Measurements from ENCODE around the gene ARHGEF4.

DNA sequence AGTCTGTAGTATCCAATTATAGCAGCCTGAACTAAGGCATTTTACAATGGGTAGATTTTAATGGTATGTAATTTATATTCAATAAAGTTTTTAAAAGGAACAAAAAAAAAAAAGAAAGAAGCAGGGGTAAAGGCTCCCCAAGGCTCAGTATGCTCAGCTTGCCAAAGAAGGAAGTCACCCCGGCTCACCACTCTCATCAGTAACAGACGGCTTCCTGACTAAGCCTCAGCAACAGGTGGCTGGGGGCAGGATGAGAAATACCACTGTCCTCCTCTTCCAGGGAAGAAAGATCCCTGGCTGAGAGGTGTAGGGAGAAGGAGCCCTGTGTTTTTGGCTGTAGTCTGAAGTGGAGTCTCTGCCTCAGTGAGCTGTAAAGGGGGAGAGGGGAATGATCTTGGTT, 121.2 kb downstream of the ARHGEF4 start:
- TF ChIP-seq, protein P1, sequence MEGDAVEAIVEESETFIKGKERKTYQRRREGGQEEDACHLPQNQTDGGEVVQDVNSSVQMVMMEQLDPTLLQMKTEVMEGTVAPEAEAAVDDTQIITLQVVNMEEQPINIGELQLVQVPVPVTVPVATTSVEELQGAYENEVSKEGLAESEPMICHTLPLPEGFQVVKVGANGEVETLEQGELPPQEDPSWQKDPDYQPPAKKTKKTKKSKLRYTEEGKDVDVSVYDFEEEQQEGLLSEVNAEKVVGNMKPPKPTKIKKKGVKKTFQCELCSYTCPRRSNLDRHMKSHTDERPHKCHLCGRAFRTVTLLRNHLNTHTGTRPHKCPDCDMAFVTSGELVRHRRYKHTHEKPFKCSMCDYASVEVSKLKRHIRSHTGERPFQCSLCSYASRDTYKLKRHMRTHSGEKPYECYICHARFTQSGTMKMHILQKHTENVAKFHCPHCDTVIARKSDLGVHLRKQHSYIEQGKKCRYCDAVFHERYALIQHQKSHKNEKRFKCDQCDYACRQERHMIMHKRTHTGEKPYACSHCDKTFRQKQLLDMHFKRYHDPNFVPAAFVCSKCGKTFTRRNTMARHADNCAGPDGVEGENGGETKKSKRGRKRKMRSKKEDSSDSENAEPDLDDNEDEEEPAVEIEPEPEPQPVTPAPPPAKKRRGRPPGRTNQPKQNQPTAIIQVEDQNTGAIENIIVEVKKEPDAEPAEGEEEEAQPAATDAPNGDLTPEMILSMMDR (IDR thresholded peaks at IDR 0.05 in 2 of 3, conservative IDR thresholded peaks at IDR 0.05 in 1 of 3; ENCODE audit: borderline replicate concordance in 1 of 3, insufficient read depth in 1 of 3, low read depth in 2 of 3, low read length in 2 of 3): no peak
- no peak for TF ChIP-seq RAD21 (IDR thresholded peaks at IDR 0.05; ENCODE audit: low read depth)
- TF ChIP-seq, protein P2, sequence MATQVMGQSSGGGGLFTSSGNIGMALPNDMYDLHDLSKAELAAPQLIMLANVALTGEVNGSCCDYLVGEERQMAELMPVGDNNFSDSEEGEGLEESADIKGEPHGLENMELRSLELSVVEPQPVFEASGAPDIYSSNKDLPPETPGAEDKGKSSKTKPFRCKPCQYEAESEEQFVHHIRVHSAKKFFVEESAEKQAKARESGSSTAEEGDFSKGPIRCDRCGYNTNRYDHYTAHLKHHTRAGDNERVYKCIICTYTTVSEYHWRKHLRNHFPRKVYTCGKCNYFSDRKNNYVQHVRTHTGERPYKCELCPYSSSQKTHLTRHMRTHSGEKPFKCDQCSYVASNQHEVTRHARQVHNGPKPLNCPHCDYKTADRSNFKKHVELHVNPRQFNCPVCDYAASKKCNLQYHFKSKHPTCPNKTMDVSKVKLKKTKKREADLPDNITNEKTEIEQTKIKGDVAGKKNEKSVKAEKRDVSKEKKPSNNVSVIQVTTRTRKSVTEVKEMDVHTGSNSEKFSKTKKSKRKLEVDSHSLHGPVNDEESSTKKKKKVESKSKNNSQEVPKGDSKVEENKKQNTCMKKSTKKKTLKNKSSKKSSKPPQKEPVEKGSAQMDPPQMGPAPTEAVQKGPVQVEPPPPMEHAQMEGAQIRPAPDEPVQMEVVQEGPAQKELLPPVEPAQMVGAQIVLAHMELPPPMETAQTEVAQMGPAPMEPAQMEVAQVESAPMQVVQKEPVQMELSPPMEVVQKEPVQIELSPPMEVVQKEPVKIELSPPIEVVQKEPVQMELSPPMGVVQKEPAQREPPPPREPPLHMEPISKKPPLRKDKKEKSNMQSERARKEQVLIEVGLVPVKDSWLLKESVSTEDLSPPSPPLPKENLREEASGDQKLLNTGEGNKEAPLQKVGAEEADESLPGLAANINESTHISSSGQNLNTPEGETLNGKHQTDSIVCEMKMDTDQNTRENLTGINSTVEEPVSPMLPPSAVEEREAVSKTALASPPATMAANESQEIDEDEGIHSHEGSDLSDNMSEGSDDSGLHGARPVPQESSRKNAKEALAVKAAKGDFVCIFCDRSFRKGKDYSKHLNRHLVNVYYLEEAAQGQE (IDR thresholded peaks at IDR 0.05; ENCODE audit: low read depth): no peak
- TF ChIP-seq MAX (IDR thresholded peaks at IDR 0.05): no peak
- TF ChIP-seq POLR2A (IDR thresholded peaks at IDR 0.05; ENCODE audit: borderline replicate concordance, extremely low read depth, insufficient read depth, insufficient read length): no peak
- TF ChIP-seq YY1 (IDR thresholded peaks at IDR 0.05; ENCODE audit: extremely low read depth, insufficient replicate concordance, low read depth, low read length): no peak
- no peak for TF ChIP-seq ZFX (IDR thresholded peaks at IDR 0.05)
- TF ChIP-seq EZH2phosphoT487 (IDR thresholded peaks at IDR 0.05; ENCODE audit: borderline replicate concordance): no peak

Data from HCT116 (cell line).